Measurements from ENCODE around the gene DDX56. TPM values are rescaled to one million over a fixed set of nuclear protein-coding genes. Genes with fewer than 3 reads are reported as not detected.

Gene DDX56
- polyA plus RNA-seq, 1 of the 3 experiments (the other 2 are of a cell fraction) = 97.1 TPM

DNA sequence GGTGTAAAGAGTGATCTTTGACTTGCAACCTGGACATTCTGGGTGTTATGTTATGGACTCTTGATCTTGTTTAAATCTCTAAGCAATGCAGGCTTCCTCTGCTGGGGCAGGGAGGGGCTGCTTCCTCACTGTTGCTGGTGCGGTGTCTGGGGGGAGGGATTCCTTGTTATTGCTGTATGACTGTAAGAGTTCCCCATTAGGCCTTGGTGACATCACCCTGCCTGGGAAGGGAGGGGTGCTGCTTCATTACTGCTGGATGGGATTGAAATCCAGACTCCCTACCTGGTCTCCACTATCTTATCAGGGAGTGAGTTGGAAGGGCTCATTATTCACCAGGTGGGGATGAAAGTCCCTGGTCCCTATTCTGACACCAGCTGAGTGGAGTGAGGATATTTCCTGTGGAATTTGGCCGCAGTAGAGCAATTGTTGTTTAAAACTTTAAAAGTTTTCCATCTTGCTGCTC lies 41.5 kb upstream of the DDX56 start:
- Histone ChIP-seq H4K20me1 (ENCODE audit: insufficient read depth) (0 out of 2 replicates have a peak, but pooled peaks cover 4% of the 10 kb centered on the region), H3K27me3 (ENCODE audit: insufficient read depth) (no peaks in the 10 kb centered on the region), H3K36me3 (replicated peaks in 1 of 2; ENCODE audit: control insufficient read depth in 1 of 2, insufficient read depth in 2 of 2, low read length in 1 of 2) (peaks cover 3% of the 10 kb centered on the region in 2 experiments), H3K27ac (ENCODE audit: low read depth in 2 of 2, low read length in 1 of 2) (no peak overlapping the region), H3K4me3 (ENCODE audit: low read depth in 2 of 2, low read length in 1 of 2) (no peak overlapping the region), H3K79me2 (ENCODE audit: insufficient read depth) (peaks cover 98% of the 10 kb centered on the region), H2AFZ (ENCODE audit: low read depth) (no peak overlapping the region), H3K9me2 (no peaks in the 10 kb centered on the region), H3K9me3 (no peaks in the 10 kb centered on the region), H3K4me1 (ENCODE audit: control insufficient read depth in 1 of 2, insufficient read depth in 2 of 2, low read depth in 1 of 2, low read length in 1 of 2) (peaks cover 0 to 9% of the 10 kb centered on the region in 2 experiments; a peak in 3 of 4 replicates), H3K9ac (no peak overlapping the region), H3F3A (replicated peaks; ENCODE audit: insufficient read depth) (peaks cover 21% of the 10 kb centered on the region), H3K4me2 (no peak overlapping the region)
- TF ChIP-seq USF1 (IDR thresholded peaks at IDR 0.05; ENCODE audit: borderline replicate concordance, low read depth) (no peak), FOXJ3 (CRISPR knock-in tag; IDR thresholded peaks at IDR 0.05) (no peak), REST (IDR thresholded peaks at IDR 0.05; ENCODE audit: low read depth, low read length) (no peak), POLR2AphosphoS5 (IDR thresholded peaks at IDR 0.05; ENCODE audit: low read depth, low read length) (no peak), TAF1 (IDR thresholded peaks at IDR 0.05; ENCODE audit: borderline replicate concordance, low read depth, low read length) (no peak), NRF1 (IDR thresholded peaks at IDR 0.05; ENCODE audit: low read depth, low read length) (no peak), JUND (IDR thresholded peaks at IDR 0.05) (no peak), TCF12 (IDR thresholded peaks at IDR 0.05) (no peak), TEAD4 (IDR thresholded peaks at IDR 0.05; ENCODE audit: borderline replicate concordance, insufficient read depth) (no peak)
- DNase-seq = no peak
- POLR2A ChIA-PET = no interaction called here
- CTCF ChIA-PET = no interaction called here
- 85% methylated on average over 2 of the region's 2 CpGs for WGBS (ENCODE audit: low lambda C conversion rate)

DNA sequence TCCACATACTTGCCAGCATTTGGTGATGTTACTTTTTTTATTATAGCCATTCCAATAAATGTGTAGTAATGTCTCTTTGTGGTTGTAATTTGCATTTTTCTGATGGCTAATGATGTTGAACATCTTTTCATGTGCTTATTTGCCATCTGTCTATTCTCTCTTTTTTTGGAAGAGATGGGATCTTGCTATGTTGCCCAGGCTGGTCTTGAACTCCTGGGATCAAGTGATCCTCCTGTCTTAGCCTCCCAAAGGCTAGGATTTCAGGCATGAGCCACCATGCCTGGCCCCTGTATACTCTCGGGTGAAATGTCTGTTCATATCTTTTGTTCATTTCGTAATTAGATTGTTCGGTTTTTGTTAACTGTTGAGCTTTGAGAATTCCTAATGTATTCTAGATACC lies 36.1 kb upstream of the DDX56 start:
- ChIA-PET CTCF (interaction anchor here (0.7 to 1.1 kb wide), 3 partner anchors 26 to 522 kb away, joined by 3 read pairs; no protein-coding TSS in a partner anchor), POLR2A (interaction anchor here (0.7 kb wide), 1 partner anchor 75 kb away, joined by 5 read pairs; no protein-coding TSS in a partner anchor)
- H3K9ac ChIP-seq = no peak overlapping the region
- H3K4me3 ChIP-seq (ENCODE audit: low read depth in 2 of 2, low read length in 1 of 2) = no peak overlapping the region
- H3F3A ChIP-seq (replicated peaks; ENCODE audit: insufficient read depth) = peaks cover 11% of the 10 kb centered on the region
- no peak overlapping the region for H3K27ac ChIP-seq (ENCODE audit: low read depth in 2 of 2, low read length in 1 of 2)
- H3K4me2 ChIP-seq = no peak overlapping the region
- TF ChIP-seq EZH2phosphoT487 (IDR thresholded peaks at IDR 0.05; ENCODE audit: borderline replicate concordance, low read depth) = no peak
- no peak for TF ChIP-seq TAF1 (IDR thresholded peaks at IDR 0.05; ENCODE audit: borderline replicate concordance, low read depth, low read length)
- no peak for TF ChIP-seq ZBTB33 (IDR thresholded peaks at IDR 0.05; ENCODE audit: borderline replicate concordance, low read depth)
- TF ChIP-seq SMC3 (IDR thresholded peaks at IDR 0.05; ENCODE audit: low read depth, low read length) = no peak
- TF ChIP-seq CTCF (IDR thresholded peaks at IDR 0.05) = no peak
- TF ChIP-seq, protein P1, sequence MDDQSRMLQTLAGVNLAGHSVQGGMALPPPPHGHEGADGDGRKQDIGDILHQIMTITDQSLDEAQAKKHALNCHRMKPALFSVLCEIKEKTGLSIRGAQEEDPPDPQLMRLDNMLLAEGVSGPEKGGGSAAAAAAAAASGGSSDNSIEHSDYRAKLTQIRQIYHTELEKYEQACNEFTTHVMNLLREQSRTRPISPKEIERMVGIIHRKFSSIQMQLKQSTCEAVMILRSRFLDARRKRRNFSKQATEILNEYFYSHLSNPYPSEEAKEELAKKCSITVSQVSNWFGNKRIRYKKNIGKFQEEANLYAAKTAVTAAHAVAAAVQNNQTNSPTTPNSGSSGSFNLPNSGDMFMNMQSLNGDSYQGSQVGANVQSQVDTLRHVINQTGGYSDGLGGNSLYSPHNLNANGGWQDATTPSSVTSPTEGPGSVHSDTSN (IDR thresholded peaks at IDR 0.05) = no peak
- DNase-seq = no peak
- H3K27me3 ChIP-seq (ENCODE audit: insufficient read depth) = no peaks in the 10 kb centered on the region
- H3K9me2 ChIP-seq = no peaks in the 10 kb centered on the region
- H3K79me2 ChIP-seq (ENCODE audit: insufficient read depth) = peaks cover 79% of the 10 kb centered on the region
- no peaks in the 10 kb centered on the region; the same call in 1 of the 2 replicates for H4K20me1 ChIP-seq (ENCODE audit: insufficient read depth)
- peaks cover 0 to 3% of the 10 kb centered on the region in 2 experiments for H3K36me3 ChIP-seq (replicated peaks in 1 of 2; ENCODE audit: control insufficient read depth in 1 of 2, insufficient read depth in 2 of 2, low read length in 1 of 2)
- no peaks in the 10 kb centered on the region for H3K9me3 ChIP-seq
- peaks cover 0 to 5% of the 10 kb centered on the region in 2 experiments; a peak in 2 of 4 replicates for H3K4me1 ChIP-seq (ENCODE audit: control insufficient read depth in 1 of 2, insufficient read depth in 2 of 2, low read depth in 1 of 2, low read length in 1 of 2)
- 97% methylated on average over 3 of the region's 3 CpGs for whole genome bisulfite sequencing (ENCODE audit: low lambda C conversion rate)
- no peak overlapping the region for H2AFZ ChIP-seq (ENCODE audit: low read depth)
